Measurements from ENCODE around the gene FAM98C. TPM values are rescaled to one million over a fixed set of nuclear protein-coding genes. Genes with fewer than 3 reads are reported as not detected.

FAM98C gene
- polyA plus RNA-seq, 1 donor (not counting 4 experiments of a cell fraction or from before 2014, with no cell fraction given), result 5.8 TPM

- no peaks in the 10 kb centered on the region for H3K27me3 ChIP-seq (ENCODE audit: control insufficient read depth, extremely low read depth, insufficient read depth, low read length)
- H3K4me3 ChIP-seq (ENCODE audit: control insufficient read depth in 2 of 3, extremely low read depth in 1 of 3, insufficient read depth in 2 of 3, low read depth in 1 of 3, low read length in 3 of 3), result no peak overlapping the region
Measured at GRCh38 chr19:38444026-38444425, 41.1 kb downstream of the FAM98C start.

GRCh38 chr19:38445362-38445761, 42.5 kb downstream of the FAM98C start:
- Histone ChIP-seq H3K36me3 (ENCODE audit: control insufficient read depth in 2 of 2, extremely low read depth in 1 of 2, insufficient read depth in 2 of 2, low read length in 2 of 2) (no peaks in the 10 kb centered on the region), H4K20me1 (ENCODE audit: control insufficient read depth, extremely low read depth, insufficient read depth, low read length) (no peaks in the 10 kb centered on the region), H3K79me2 (ENCODE audit: control insufficient read depth, insufficient read depth, low read length) (no peaks in the 10 kb centered on the region), H2AFZ (ENCODE audit: control insufficient read depth, low read length) (no peak overlapping the region), H3K9ac (ENCODE audit: control insufficient read depth, extremely low read depth, insufficient read depth, low read length) (no peak overlapping the region), H3K4me3 (ENCODE audit: control insufficient read depth in 2 of 3, extremely low read depth in 1 of 3, insufficient read depth in 2 of 3, low read depth in 1 of 3, low read length in 3 of 3) (no peak overlapping the region), H3K27ac (ENCODE audit: control insufficient read depth, insufficient read depth, low read length) (no peak overlapping the region), H3K4me1 (ENCODE audit: control insufficient read depth, extremely low read depth, insufficient read depth, low read length) (no peaks in the 10 kb centered on the region), H3K27me3 (ENCODE audit: control insufficient read depth, extremely low read depth, insufficient read depth, low read length) (no peaks in the 10 kb centered on the region), H3K9me1 (ENCODE audit: control insufficient read depth, extremely low read depth, insufficient read depth, low read length) (no peaks in the 10 kb centered on the region), H3K4me2 (ENCODE audit: control insufficient read depth, extremely low read depth, insufficient read depth, low read depth, low read length) (no peak overlapping the region), H3K9me3 (ENCODE audit: control insufficient read depth, low read depth, low read length) (no peaks in the 10 kb centered on the region)
- dilution Hi-C loops (cut with MboI; ENCODE audit: extremely low pct_ligation_motif_present, low sequenced_read_pairs), result no loop called here
- no peak for FAIRE-seq
- TF ChIP-seq CTCF (optimal IDR thresholded peaks at IDR 0.05 in 1 of 3, IDR thresholded peaks at IDR 0.05 in 1 of 3, conservative IDR thresholded peaks at IDR 0.05 in 1 of 3; ENCODE audit: extremely low read depth in 1 of 3, insufficient read depth in 2 of 3, low read length in 3 of 3) (no peak), EZH2 (IDR thresholded peaks at IDR 0.05; ENCODE audit: low read length) (no peak)
- no peak for DNase-seq (ENCODE audit: low read depth, low spot score)

More at GRCh38 chr19:38444026-38444425, 41.1 kb downstream of the FAM98C start:
- Histone ChIP-seq H3K9me3 (ENCODE audit: control insufficient read depth, low read depth, low read length) (no peaks in the 10 kb centered on the region), H3K27ac (ENCODE audit: control insufficient read depth, insufficient read depth, low read length) (no peak overlapping the region), H3K79me2 (ENCODE audit: control insufficient read depth, insufficient read depth, low read length) (no peaks in the 10 kb centered on the region), H2AFZ (ENCODE audit: control insufficient read depth, low read length) (no peak overlapping the region), H3K9ac (ENCODE audit: control insufficient read depth, extremely low read depth, insufficient read depth, low read length) (no peak overlapping the region), H3K4me1 (ENCODE audit: control insufficient read depth, extremely low read depth, insufficient read depth, low read length) (no peaks in the 10 kb centered on the region), H3K9me1 (ENCODE audit: control insufficient read depth, extremely low read depth, insufficient read depth, low read length) (no peaks in the 10 kb centered on the region), H3K4me2 (ENCODE audit: control insufficient read depth, extremely low read depth, insufficient read depth, low read depth, low read length) (no peak overlapping the region), H3K36me3 (ENCODE audit: control insufficient read depth in 2 of 2, extremely low read depth in 1 of 2, insufficient read depth in 2 of 2, low read length in 2 of 2) (no peaks in the 10 kb centered on the region), H4K20me1 (ENCODE audit: control insufficient read depth, extremely low read depth, insufficient read depth, low read length) (no peaks in the 10 kb centered on the region)
- dilution Hi-C loops (cut with MboI; ENCODE audit: extremely low pct_ligation_motif_present, low sequenced_read_pairs), result no loop called here
- FAIRE-seq (no peak), DNase-seq (ENCODE audit: low read depth, low spot score) (no peak)
- no peak for TF ChIP-seq CTCF (optimal IDR thresholded peaks at IDR 0.05 in 1 of 3, IDR thresholded peaks at IDR 0.05 in 1 of 3, conservative IDR thresholded peaks at IDR 0.05 in 1 of 3; ENCODE audit: extremely low read depth in 1 of 3, insufficient read depth in 2 of 3, low read length in 3 of 3)
- no peak for TF ChIP-seq EZH2 (IDR thresholded peaks at IDR 0.05; ENCODE audit: low read length)

Data from keratinocyte (primary cell).